Right lobe of liver (tissue), 4 donors: Measurements from ENCODE around the gene SPAG4.

Experiments used
- POLR2A ChIP-seq: fragments of 450-650 bp; IDR thresholded peaks from one replicate; pipeline ENCODE4 v1.6.1; 2017; ENCODE audit warnings: antibody characterized with exemption, mild to moderate bottlenecking
- TF ChIP-seq, protein P1 (sequence below), 4 donors: fragments of 200-600 bp in 3 of 4; fragments of 450-650 bp in 1 of 4; IDR thresholded peaks; one replicate each; pipeline versions ENCODE4 v1.5.1 to v1.8.0; 2016 to 2022; ENCODE audit warnings: antibody characterized with exemption in 4 of 4, mild to moderate bottlenecking in 2 of 4
- donor health status: DM: no; HTN: no; CAD: no.
- donor health status: DM: no; HTN: no; CAD: no.
- donor health status: DM: no; HTN: yes; CAD: no.

DNA sequence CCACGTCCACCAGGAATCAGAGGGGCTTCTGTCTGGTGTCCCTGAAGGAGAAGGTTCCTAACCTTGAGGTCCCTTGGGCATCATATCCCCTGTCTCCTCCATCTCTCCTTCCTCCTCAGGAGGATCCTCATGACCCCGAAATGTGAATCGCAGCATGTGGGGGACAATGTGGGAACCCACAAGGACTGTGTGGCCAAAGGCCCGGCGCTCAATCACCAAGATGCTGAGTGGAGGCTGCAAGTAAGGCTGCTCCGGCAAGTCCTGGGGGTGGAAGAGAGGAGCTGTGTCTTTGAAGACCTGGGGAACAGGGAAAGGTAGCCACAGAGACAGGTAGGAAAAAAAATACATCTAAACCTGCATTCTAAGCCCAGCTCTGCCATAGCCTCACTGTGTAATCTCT is 36.4 kb upstream of the SPAG4 start:
- TF ChIP-seq, protein P1, sequence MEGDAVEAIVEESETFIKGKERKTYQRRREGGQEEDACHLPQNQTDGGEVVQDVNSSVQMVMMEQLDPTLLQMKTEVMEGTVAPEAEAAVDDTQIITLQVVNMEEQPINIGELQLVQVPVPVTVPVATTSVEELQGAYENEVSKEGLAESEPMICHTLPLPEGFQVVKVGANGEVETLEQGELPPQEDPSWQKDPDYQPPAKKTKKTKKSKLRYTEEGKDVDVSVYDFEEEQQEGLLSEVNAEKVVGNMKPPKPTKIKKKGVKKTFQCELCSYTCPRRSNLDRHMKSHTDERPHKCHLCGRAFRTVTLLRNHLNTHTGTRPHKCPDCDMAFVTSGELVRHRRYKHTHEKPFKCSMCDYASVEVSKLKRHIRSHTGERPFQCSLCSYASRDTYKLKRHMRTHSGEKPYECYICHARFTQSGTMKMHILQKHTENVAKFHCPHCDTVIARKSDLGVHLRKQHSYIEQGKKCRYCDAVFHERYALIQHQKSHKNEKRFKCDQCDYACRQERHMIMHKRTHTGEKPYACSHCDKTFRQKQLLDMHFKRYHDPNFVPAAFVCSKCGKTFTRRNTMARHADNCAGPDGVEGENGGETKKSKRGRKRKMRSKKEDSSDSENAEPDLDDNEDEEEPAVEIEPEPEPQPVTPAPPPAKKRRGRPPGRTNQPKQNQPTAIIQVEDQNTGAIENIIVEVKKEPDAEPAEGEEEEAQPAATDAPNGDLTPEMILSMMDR (IDR thresholded peaks at IDR 0.05), result no peak
- TF ChIP-seq POLR2A, result no peak
